CD4-positive, alpha-beta T cell (primary cell): ENCODE measurements around the gene PRPF18. TPM values are rescaled to one million over a fixed set of nuclear protein-coding genes. Genes with fewer than 3 reads are reported as not detected.

Experiments used
- ATAC-seq: fragments of 200-7000 bp; cut with Tn5 transposase; one replicate; pipeline ENCODE4 v1.10.0; 2022; ENCODE audit warnings: mild to moderate bottlenecking; ENCODE audit not compliant: poor library complexity
- CTCF ChIA-PET: fragments of 350-600 bp; sonication (Branson Sonifier 250); formaldehyde crosslinking; loops from one replicate; lab custom pipeline; 2021; ENCODE audit warnings: antibody characterized with exemption, inconsistent platforms; lab: Charles Lee
- POLR2A ChIA-PET: fragments of 350-600 bp; sonication (Branson Sonifier 250); formaldehyde crosslinking; loops from one replicate; lab custom pipeline; 2021; ENCODE audit warnings: antibody characterized with exemption, inconsistent platforms; lab: Charles Lee
- DNase-seq, 14 experiments: peaks; one replicate each; pipeline ENCODE4 v3.0.0-alpha.2; 2013 to 2020; ENCODE audit warnings: mixed read lengths in 2 of 14
- H3K27ac ChIP-seq, 2 donors: one replicate each; pipeline versions ENCODE4 v1.5.1 to v1.7.0; 2013; ENCODE audit warnings: low read length in 2 of 2, low read depth in 1 of 2, mild to moderate bottlenecking in 1 of 2
- H3K27me3 ChIP-seq, 2 experiments: 1 replicate in 1 of 2; 2 replicates in 1 of 2; pipeline versions ENCODE4 v1.6.1 to v1.7.0; 2013; ENCODE audit warnings: low read length in 2 of 2, control low read depth in 1 of 2, mild to moderate bottlenecking in 1 of 2, moderate library complexity in 1 of 2; ENCODE audit not compliant: insufficient read depth in 2 of 2, control insufficient read depth in 1 of 2
- H3K36me3 ChIP-seq: one replicate; pipeline ENCODE4 v1.6.1; 2013; ENCODE audit warnings: low read length, control low read depth; ENCODE audit not compliant: insufficient read depth
- H3K4me1 ChIP-seq: one replicate; pipeline ENCODE4 v1.6.1; 2013; ENCODE audit warnings: low read length, control low read depth; ENCODE audit not compliant: insufficient read depth
- H3K4me3 ChIP-seq: one replicate; pipeline ENCODE4 v1.5.1; 2013; ENCODE audit warnings: mild to moderate bottlenecking, low read length, moderate library complexity
- H3K9me3 ChIP-seq, 2 experiments: 1 replicate in 1 of 2; 2 replicates in 1 of 2; pipeline versions ENCODE4 v1.6.1 to v1.7.0; 2013; ENCODE audit warnings: low read length in 2 of 2, mild to moderate bottlenecking in 2 of 2, control low read depth in 1 of 2, moderate library complexity in 1 of 2; ENCODE audit not compliant: control insufficient read depth in 1 of 2, insufficient read depth in 1 of 2
- H3K27ac Mint-ChIP-seq: one replicate; pipeline ENCODE4 v1.8.0; 2020; ENCODE audit warnings: mixed read lengths
- H3K27me3 Mint-ChIP-seq: one replicate; pipeline ENCODE4 v1.8.0; 2021; ENCODE audit warnings: mixed read lengths
- H3K36me3 Mint-ChIP-seq: one replicate; pipeline ENCODE4 v1.8.0; 2021; ENCODE audit warnings: low read depth, mixed read lengths
- H3K4me1 Mint-ChIP-seq: one replicate; pipeline ENCODE4 v1.8.0; 2021; ENCODE audit warnings: low read depth, mixed read lengths
- H3K4me3 Mint-ChIP-seq: one replicate; pipeline ENCODE4 v1.8.0; 2020; ENCODE audit warnings: mild to moderate bottlenecking, mixed read lengths
- H3K9me3 Mint-ChIP-seq: one replicate; pipeline ENCODE4 v1.8.0; 2020; ENCODE audit warnings: mixed read lengths
- CTCF ChIP-seq: fragments of 200-600 bp; IDR thresholded peaks from one replicate; pipeline ENCODE4 v1.8.0; 2022; ENCODE audit warnings: antibody characterized with exemption, mild to moderate bottlenecking
- intact Hi-C, 2 experiments: fragments of 100-400 bp; cut with DNase I in 1 of 2; cut with micrococcal nuclease in 1 of 2; formaldehyde crosslinking; loops; one replicate each; pipeline versions ENCODE4 v1.15.1 to v1.9.0; 2023 to 2025; cut with DNase I, micrococcal nuclease
- total RNA-seq, 174 experiments: library from RNA in 2 of 174; stranded (reverse) in 2 of 174; gene quantifications; one replicate each; pipeline ENCODE4 v1.2.3 and lab custom pipeline; 2021 to 2026

PRPF18 gene
- total RNA-seq, 2 experiments from 2014 or later, result 20.7 to 22.7 TPM

GRCh38 chr10:13648425-13648824 is 61.7 kb downstream of the PRPF18 start:
- Histone ChIP-seq H3K4me3 (no peak overlapping the region), H3K27ac (no peak overlapping the region), H3K36me3 (peaks cover 12% of the 10 kb centered on the region), H3K9me3 (no peaks in the 10 kb centered on the region), H3K27me3 (no peaks in the 10 kb centered on the region), H3K4me1 (peaks cover 9% of the 10 kb centered on the region)
- H3K36me3 Mint-ChIP-seq, result peaks cover 47% of the 10 kb centered on the region
- ATAC-seq (peak; percentile 73), DNase-seq (peak in 2 of 14 experiments; percentile 18 to 28)
- CTCF ChIA-PET, result no interaction called here
- H3K27ac Mint-ChIP-seq, result peak overlapping the region; percentile 41
- POLR2A ChIA-PET, result interaction anchor here (0.5 kb wide), 1 partner anchor 527 kb away, joined by 3 read pairs; no protein-coding TSS in a partner anchor
- peaks cover 21% of the 10 kb centered on the region for H3K4me1 Mint-ChIP-seq
- intact Hi-C loops, result no loop called here
- no peaks in the 10 kb centered on the region for H3K9me3 Mint-ChIP-seq
- H3K4me3 Mint-ChIP-seq, result no peak overlapping the region
- H3K27me3 Mint-ChIP-seq, result no peaks in the 10 kb centered on the region
- TF ChIP-seq CTCF, result no peak

- H3K36me3 Mint-ChIP-seq, result peaks cover 33% of the 10 kb centered on the region
- H3K4me3 Mint-ChIP-seq, result no peak overlapping the region
- Histone ChIP-seq H3K27ac (no peak overlapping the region), H3K36me3 (peaks cover 12% of the 10 kb centered on the region), H3K27me3 (no peaks in the 10 kb centered on the region), H3K9me3 (no peaks in the 10 kb centered on the region), H3K4me1 (peaks cover 9% of the 10 kb centered on the region), H3K4me3 (no peak overlapping the region)
- no peak overlapping the region for H3K27ac Mint-ChIP-seq
- ChIA-PET POLR2A (no interaction called here), CTCF (no interaction called here)
- no peaks in the 10 kb centered on the region for H3K9me3 Mint-ChIP-seq
- DNase-seq (no peak), ATAC-seq (no peak)
- intact Hi-C loops, result no loop called here
- peaks cover 21% of the 10 kb centered on the region for H3K4me1 Mint-ChIP-seq
- no peaks in the 10 kb centered on the region for H3K27me3 Mint-ChIP-seq
- no peak for TF ChIP-seq CTCF
These were observed 63.2 kb downstream of the PRPF18 start for GRCh38 chr10:13649844-13650520.

GRCh38 chr10:13650961-13651360 is 64.2 kb downstream of the PRPF18 start:
- peaks cover 9% of the 10 kb centered on the region for H3K4me1 ChIP-seq
- Mint-ChIP-seq H3K9me3 (no peaks in the 10 kb centered on the region), H3K4me3 (no peak overlapping the region), H3K27me3 (no peaks in the 10 kb centered on the region), H3K36me3 (peaks cover 23% of the 10 kb centered on the region), H3K27ac (no peak overlapping the region), H3K4me1 (peaks cover 21% of the 10 kb centered on the region)
- H3K9me3 ChIP-seq, result no peaks in the 10 kb centered on the region
- no peak for DNase-seq
- H3K36me3 ChIP-seq, result peaks cover 12% of the 10 kb centered on the region
- no peak for ATAC-seq
- POLR2A ChIA-PET, result no interaction called here
- no peaks in the 10 kb centered on the region for H3K27me3 ChIP-seq
- H3K27ac ChIP-seq, result no peak overlapping the region
- H3K4me3 ChIP-seq, result no peak overlapping the region
- CTCF ChIA-PET, result no interaction called here
- intact Hi-C loops, result no loop called here
- no peak for TF ChIP-seq CTCF
